HepG2 (cell line): ENCODE measurements around the gene CCDC192. TPM values are rescaled to one million over a fixed set of nuclear protein-coding genes. Genes with fewer than 3 reads are reported as not detected.

ENCODE experiments used
- ATAC-seq: fragments of 200-7000 bp; cut with Tn5 transposase; 3 replicates; pipeline ENCODE4 v1.9.1; 2020; ENCODE audit warnings: mild to moderate bottlenecking, moderate library complexity
- BruUV-seq: library from RNA; stranded (reverse); fragments of 400-500 nt; replicated peaks from 2 replicates; lab custom pipeline; 2021; lab: Mats Ljungman, UMichigan
- CTCF ChIA-PET: fragments of 300-600 bp; formaldehyde crosslinking; extraction: SDS; loops from one replicate; lab custom pipeline; 2021; ENCODE audit warnings: low total read pairs, inconsistent platforms, low intra/inter-chr PET ratio; lab: Yijun Ruan, JAX
- POLR2A ChIA-PET: fragments of 350-600 bp; sonication (Branson Sonifier 250); formaldehyde crosslinking; loops from one replicate; lab custom pipeline; 2020; ENCODE audit warnings: antibody characterized with exemption, inconsistent platforms; lab: Yijun Ruan, JAX
- DNase-seq: peaks from one replicate; pipeline ENCODE4 v3.0.0-alpha.2; 2015; ENCODE audit warnings: low spot score
- FAIRE-seq: peaks from 3 replicates; lab custom pipeline; 2011; peaks lifted over from hg19 to GRCh38; lab: Jason Lieb, UNC
- H2AFZ ChIP-seq: one replicate; pipeline ENCODE4 v1.6.1; 2011; ENCODE audit warnings: low read length, inconsistent platforms
- H3K27ac ChIP-seq: fragments of 300-600 bp; 3 replicates; pipeline ENCODE4 v1.8.0; 2011; ENCODE audit warnings: mixed run types, mild to moderate bottlenecking, mixed read lengths, low read length, inconsistent platforms; ENCODE audit not compliant: insufficient read depth; ENCODE audit errors: extremely low read length
- H3K27me3 ChIP-seq, 2 experiments: fragments of 200-600 bp in 1 of 2; 2 replicates in 1 of 2; 3 replicates in 1 of 2; pipeline versions ENCODE4 v1.6.0 to v1.8.0; 2011; ENCODE audit warnings: low read length in 2 of 2, mild to moderate bottlenecking in 2 of 2, moderate library complexity in 2 of 2, inconsistent platforms in 1 of 2; ENCODE audit not compliant: insufficient read depth in 2 of 2, control insufficient read depth in 1 of 2
- H3K36me3 ChIP-seq, 2 experiments: fragments of 200-600 bp in 1 of 2; replicated peaks in 1 of 2; 2 replicates in 1 of 2; 3 replicates in 1 of 2; pipeline versions ENCODE4 v1.5.1 to v1.8.0; 2011; ENCODE audit warnings: low read length in 2 of 2, inconsistent platforms in 1 of 2; ENCODE audit not compliant: insufficient read depth in 2 of 2, control insufficient read depth in 1 of 2
- H3K4me1 ChIP-seq: 2 replicates; pipeline ENCODE4 v1.5.1; 2012; ENCODE audit warnings: low read length, inconsistent platforms; ENCODE audit not compliant: insufficient read depth
- H3K4me2 ChIP-seq: 2 replicates; pipeline ENCODE4 v1.6.0; 2011; ENCODE audit warnings: low read depth, low read length, inconsistent platforms
- H3K4me3 ChIP-seq, 3 experiments: fragments of 200-600 bp in 1 of 3; sonication (generic), shearing (Covaris generic) in 1 of 3; replicated peaks in 1 of 3; 2 replicates each; pipeline ENCODE4 v1.5.1; 2011 to 2016; ENCODE audit warnings: low read length in 3 of 3, inconsistent platforms in 2 of 3, low read depth in 2 of 3, mild to moderate bottlenecking in 2 of 3, control low read depth in 1 of 3, mixed read lengths in 1 of 3; ENCODE audit not compliant: insufficient read depth in 1 of 3
- H3K79me2 ChIP-seq: one replicate; pipeline ENCODE4 v1.6.1; 2011; ENCODE audit warnings: low read length, inconsistent platforms; ENCODE audit not compliant: insufficient read depth
- H3K9ac ChIP-seq: 2 replicates; pipeline ENCODE4 v1.6.0; 2011; ENCODE audit warnings: mild to moderate bottlenecking, low read depth, low read length, inconsistent platforms; ENCODE audit not compliant: insufficient read depth
- H3K9me3 ChIP-seq: 2 replicates; pipeline ENCODE4 v1.5.1; 2012; ENCODE audit warnings: mild to moderate bottlenecking, low read length
- H4K20me1 ChIP-seq: 2 replicates; pipeline ENCODE4 v1.6.0; 2011; ENCODE audit warnings: inconsistent platforms, mild to moderate bottlenecking, low read length, moderate library complexity; ENCODE audit not compliant: insufficient read depth
- ARID2 ChIP-seq: sonication (generic); formaldehyde crosslinking; IDR thresholded peaks from 2 replicates; pipeline ENCODE4 v1.8.1; 2022; ENCODE audit warnings: mild to moderate bottlenecking, missing genetic modification reagents, borderline replicate concordance
- ATAD3A ChIP-seq: sonication (generic); formaldehyde crosslinking; IDR thresholded peaks from 2 replicates; pipeline ENCODE4 v1.4.0; 2020; ENCODE audit warnings: missing genetic modification reagents
- HNF4A ChIP-seq: sonication (generic); formaldehyde crosslinking; IDR thresholded peaks from 2 replicates; pipeline ENCODE4 v1.4.0; 2020; ENCODE audit warnings: missing genetic modification reagents
- KMT2B ChIP-seq: IDR thresholded peaks from 2 replicates; pipeline ENCODE4 v1.6.1; 2016; ENCODE audit warnings: missing genetic modification reagents, missing compliant biosample characterization
- MIER2 ChIP-seq: IDR thresholded peaks from 2 replicates; pipeline ENCODE4 v1.6.1; 2016; ENCODE audit warnings: missing biosample characterization, missing genetic modification reagents
- TP53 ChIP-seq: sonication (generic); formaldehyde crosslinking; conservative IDR thresholded peaks from 2 replicates; pipeline ENCODE4 v1.4.0; 2020; ENCODE audit warnings: missing genetic modification reagents
- ZNF577 ChIP-seq: sonication (generic); formaldehyde crosslinking; IDR thresholded peaks from 2 replicates; pipeline ENCODE4 v1.4.0; 2020; ENCODE audit warnings: mild to moderate bottlenecking, low read depth, missing genetic modification reagents, borderline replicate concordance
- WGBS: methylation state at CpG from one replicate; pipeline ENCODE4 v1.1.6; 2017; ENCODE audit warnings: low lambda C conversion rate; 5-methylcytosine and 5-hydroxymethylcytosine counted together
- in situ Hi-C: cut with HindIII; loops from 2 replicates; pipeline ENCODE4 v1.10.0; 2017; ENCODE audit warnings: low pct_unique_long_range_greater_than_20kb; ENCODE audit not compliant: extremely low pct_ligation_motif_present
- intact Hi-C: fragments of 100-400 bp; cut with micrococcal nuclease; formaldehyde crosslinking; loops from one replicate; pipeline ENCODE4 v1.10.0; 2022; ENCODE audit not compliant: unreplicated experiment
- polyA plus RNA-seq, 8 experiments: library from polyadenylated mRNA; depleted of rRNA in 3 of 8; stranded (reverse) in 7 of 8; unstranded in 1 of 8; fragments of >200 nt; fragmentation: Illumina TruSeq in 4 of 8; extraction: Trizol in 4 of 8; gene quantifications; 2 replicates each; pipeline versions ENCODE4 v1.2.1 to v1.2.3, GENCODE V29; 2011 to 2016; ENCODE audit warnings: low read depth in 4 of 8, missing spikeins in 1 of 8, mixed read lengths in 1 of 8; ENCODE audit not compliant: insufficient read depth in 1 of 8
- total RNA-seq, 5 experiments: library from RNA; depleted of rRNA; stranded (reverse); fragments of >200 nt; fragmentation: Illumina TruSeq; extraction: Trizol; gene quantifications; 2 replicates each; pipeline ENCODE4 v1.2.3, GENCODE V29; 2016; ENCODE audit warnings: low read depth in 1 of 5

CCDC192 gene
- total and polyA plus RNA-seq, 2 of the 13 experiments (the other 11 are each of a cell fraction or from before 2014, with no cell fraction given): not detected

DNA sequence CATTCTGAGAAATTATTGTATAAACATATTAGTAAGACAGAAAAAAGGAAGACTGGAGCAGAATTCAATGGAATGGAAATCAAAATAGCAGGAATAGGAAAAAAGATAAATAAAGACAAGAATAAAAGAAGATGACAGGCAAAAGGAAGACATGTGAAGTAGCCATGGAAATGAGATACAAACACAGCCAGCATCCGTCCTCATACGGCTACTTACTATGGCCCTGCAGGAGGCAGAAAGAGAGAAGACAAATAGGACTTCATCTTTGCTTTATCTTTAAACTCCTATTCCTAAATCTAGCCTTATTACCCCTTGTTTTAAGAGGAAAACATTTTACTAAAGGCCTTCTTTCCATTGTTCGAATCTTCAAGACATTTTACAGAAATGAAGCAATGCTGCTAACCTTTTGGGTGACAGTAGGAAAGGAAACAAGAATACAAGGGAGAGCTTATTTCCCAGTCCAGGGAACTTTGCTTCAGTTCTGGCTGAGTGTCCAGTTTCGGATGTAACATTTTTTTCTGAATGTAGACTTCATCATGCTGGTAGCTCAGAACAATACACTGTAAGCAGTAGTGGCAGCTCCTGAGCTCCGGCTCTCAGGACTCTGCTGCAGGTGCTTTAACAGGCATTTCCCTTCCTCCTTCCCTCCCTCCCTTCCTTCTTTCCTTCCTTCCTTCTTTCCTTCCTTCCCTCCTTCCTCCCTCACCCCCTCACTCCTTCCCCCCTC lies 274.0 kb downstream of the CCDC192 start:
- no peak for ATAC-seq
- CTCF ChIA-PET: no interaction called here

DNA sequence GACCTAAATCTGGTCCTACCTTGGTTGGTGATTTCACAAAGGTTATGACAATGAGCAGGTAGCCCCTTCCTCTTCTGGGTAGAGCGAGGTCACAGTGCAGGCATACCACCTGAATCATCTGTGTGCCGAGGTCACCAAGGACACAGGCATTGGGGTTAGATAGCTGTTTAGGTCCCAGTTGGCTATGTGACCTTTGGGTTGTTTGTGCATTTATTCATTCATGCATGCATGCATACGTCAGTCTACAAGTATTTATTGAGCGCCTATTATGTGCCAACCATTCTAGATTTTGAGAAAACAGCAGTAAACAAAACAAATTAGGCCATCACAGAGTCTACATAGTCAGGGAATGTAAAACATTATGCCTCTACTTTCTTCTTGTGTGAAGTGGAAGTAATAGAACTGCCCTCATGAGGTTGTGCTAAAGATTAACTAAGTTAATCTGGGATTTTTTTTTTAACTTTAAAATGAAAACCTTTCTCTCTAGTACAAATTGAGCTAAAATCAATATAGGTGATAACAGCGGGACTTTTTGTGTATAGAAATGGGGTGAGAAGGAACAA lies 275.6 kb downstream of the CCDC192 start:
- CTCF ChIA-PET: no interaction called here
- intact Hi-C loops (loop anchor here (5.0 kb wide), 1 partner anchor 67 kb away; no protein-coding TSS in a partner anchor), in situ Hi-C loops (no loop called here)
- Histone ChIP-seq H3K27ac (no peak overlapping the region), H3K4me2 (no peak overlapping the region), H3K36me3 (no peaks in the 10 kb centered on the region), H3K79me2 (no peaks in the 10 kb centered on the region), H2AFZ (no peak overlapping the region)
- ATAC-seq: no peak
- no peak for FAIRE-seq
- WGBS: 57% methylated on average over 5 of the region's 5 CpGs
- no peak for DNase-seq
- TF ChIP-seq TP53 (no peak), MIER2 (no peak)
- TF ChIP-seq, all 625 proteins: peak for 0
- POLR2A ChIA-PET: no interaction called here
- H3K9me3 ChIP-seq: no peaks in the 10 kb centered on the region
- H4K20me1 ChIP-seq: no peaks in the 10 kb centered on the region
- H3K4me3 ChIP-seq: no peak overlapping the region
- no peaks in the 10 kb centered on the region for H3K27me3 ChIP-seq
- BruUV-seq: no TSS peak
- H3K4me1 ChIP-seq: peaks cover 13% of the 10 kb centered on the region; the same call in 1 of the 2 replicates
- no peak overlapping the region for H3K9ac ChIP-seq

More for the DNA sequence above, 274.0 kb downstream of the CCDC192 start:
- peaks cover 13% of the 10 kb centered on the region; the same call in 1 of the 2 replicates for H3K4me1 ChIP-seq
- TF ChIP-seq ATAD3A (CRISPR knock-in tag) (no peak), ZNF577 (no peak), HNF4A (CRISPR knock-in tag) (no peak), KMT2B (CRISPR knock-in tag) (no peak), ARID2 (CRISPR knock-in tag) (no peak)
- TF ChIP-seq, all 625 proteins: peak for 0
- H3K9ac ChIP-seq: no peak overlapping the region
- H2AFZ ChIP-seq: no peak overlapping the region
- BruUV-seq: no TSS peak
- no peaks in the 10 kb centered on the region for H3K27me3 ChIP-seq
- no peak overlapping the region for H3K4me2 ChIP-seq
- H3K4me3 ChIP-seq: no peak overlapping the region
- DNase-seq (no peak), FAIRE-seq (no peak)
- no peaks in the 10 kb centered on the region for H3K36me3 ChIP-seq
- intact Hi-C loops: loop anchor here (5.0 kb wide), 1 partner anchor 65 kb away; no protein-coding TSS in a partner anchor
- H3K27ac ChIP-seq: no peak overlapping the region
- H3K79me2 ChIP-seq: no peaks in the 10 kb centered on the region
- in situ Hi-C loops: no loop called here
- 52% methylated on average over 5 of the region's 5 CpGs for WGBS
- POLR2A ChIA-PET: interaction anchor here (0.6 kb wide), 1 partner anchor 422 kb away, joined by 3 read pairs; no protein-coding TSS in a partner anchor
- no peaks in the 10 kb centered on the region for H3K9me3 ChIP-seq
- H4K20me1 ChIP-seq: no peaks in the 10 kb centered on the region
